HG03135 (cell line): Measurements from ENCODE around the gene ASXL1.

Source experiments
- ATAC-seq: cut with Tn5 transposase; IDR thresholded peaks from one replicate; pipeline ENCODE4 v1.9.1; 2021; ENCODE audit warnings: mild to moderate bottlenecking, moderate library complexity; ENCODE audit not compliant: unreplicated experiment

The ASXL1 gene

GRCh38 chr20:32437391-32438074 lies 79.4 kb downstream of the ASXL1 start:
- ATAC-seq: no peak

- no peak for ATAC-seq
These were observed 80.3 kb downstream of the ASXL1 start for GRCh38 chr20:32438331-32438858.

GRCh38 chr20:32439132-32439829 lies 81.2 kb downstream of the ASXL1 start:
- no peak for ATAC-seq

GRCh38 chr20:32440069-32440757 lies 82.1 kb downstream of the ASXL1 start:
- ATAC-seq: no peak

GRCh38 chr20:32440758-32441078 lies 82.6 kb downstream of the ASXL1 start:
- no peak for ATAC-seq

GRCh38 chr20:32441638-32442037 lies 83.5 kb downstream of the ASXL1 start:
- no peak for ATAC-seq

GRCh38 chr20:32442630-32443373 lies 84.7 kb downstream of the ASXL1 start:
- ATAC-seq: no peak

- ATAC-seq: no peak
These were observed 85.3 kb downstream of the ASXL1 start for GRCh38 chr20:32443386-32443974.

GRCh38 chr20:32444474-32445220 lies 86.5 kb downstream of the ASXL1 start:
- ATAC-seq: no peak

GRCh38 chr20:32445539-32446273 lies 87.6 kb downstream of the ASXL1 start:
- ATAC-seq: no peak

- no peak for ATAC-seq
These were observed 88.4 kb downstream of the ASXL1 start for GRCh38 chr20:32446301-32447100.

GRCh38 chr20:32447136-32448027 lies 89.3 kb downstream of the ASXL1 start:
- ATAC-seq: no peak

- no peak for ATAC-seq
These were observed 90.3 kb downstream of the ASXL1 start for GRCh38 chr20:32448306-32449056.

- ATAC-seq: no peak
These were observed 91.1 kb downstream of the ASXL1 start for GRCh38 chr20:32449057-32449889.

- ATAC-seq: no peak
These were observed 91.8 kb downstream of the ASXL1 start for GRCh38 chr20:32449890-32450401.
